ENCODE data around the gene SCMH1. TPM values are rescaled to one million over a fixed set of nuclear protein-coding genes. Genes with fewer than 3 reads are reported as not detected.

Gene SCMH1
- total and polyA plus RNA-seq, 2 donors (not counting 3 experiments of a cell fraction or from before 2014, with no cell fraction given), result 39.9 to 40.7 TPM

DNA sequence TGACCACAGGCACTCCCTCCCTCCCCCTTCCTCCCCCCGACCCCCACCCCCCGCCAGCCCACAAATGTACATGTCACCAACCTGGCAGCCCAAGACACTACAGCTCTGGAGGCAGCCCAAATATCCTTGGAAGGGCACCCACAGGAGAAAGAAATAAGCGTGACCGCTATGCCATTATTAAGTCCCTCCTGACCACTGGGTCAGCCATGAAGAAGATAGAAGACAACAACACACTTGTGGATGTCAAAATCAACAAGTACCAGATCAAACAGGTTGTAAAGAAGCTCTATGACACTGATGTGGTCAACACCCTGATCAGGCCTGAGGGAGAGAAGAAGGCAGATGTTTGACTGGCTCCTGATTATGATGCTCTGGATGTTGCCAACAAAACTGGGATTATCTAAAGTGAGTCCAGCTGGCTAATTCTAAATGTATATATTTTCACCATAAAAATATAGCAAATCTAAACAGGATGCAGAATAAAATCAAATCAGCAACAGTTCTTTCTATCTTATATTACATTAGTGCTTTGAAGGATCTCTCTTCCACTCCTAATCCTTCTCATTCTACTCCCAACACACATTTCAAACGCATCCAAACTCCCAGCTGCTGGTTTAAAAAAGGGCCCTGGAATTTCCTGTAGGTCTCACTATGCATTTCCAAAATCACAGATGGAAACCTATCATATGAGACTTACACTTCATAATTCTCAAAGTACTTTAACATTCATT, 143.2 kb downstream of the SCMH1 start:
- dilution Hi-C loops (cut with MboI; ENCODE audit: extremely low pct_ligation_motif_present, low sequenced_read_pairs), result no loop called here
- BruUV-seq (replicated peaks), result no TSS peak
- POLR2A ChIA-PET, result no interaction called here

More for the DNA sequence above, 143.2 kb downstream of the SCMH1 start:
- TF ChIP-seq CTCF (IDR thresholded peaks at IDR 0.05; ENCODE audit: extremely low read depth in 1 of 2, insufficient read depth in 1 of 2, low read depth in 1 of 2, low read length in 2 of 2), result no peak
- no peak for TF ChIP-seq FOS (IDR thresholded peaks at IDR 0.05; ENCODE audit: borderline replicate concordance, insufficient read depth, low read length)
- no peak for TF ChIP-seq POLR2AphosphoS5 (IDR thresholded peaks at IDR 0.05; ENCODE audit: insufficient read depth, low read depth, low read length)
- TF ChIP-seq MYC (IDR thresholded peaks at IDR 0.05; ENCODE audit: low read depth, low read length), result no peak
- TF ChIP-seq GATA2 (IDR thresholded peaks at IDR 0.05; ENCODE audit: insufficient read depth, insufficient read length, low read depth, low read length), result no peak
- no peak for TF ChIP-seq EZH2 (IDR thresholded peaks at IDR 0.05; ENCODE audit: borderline replicate concordance, low read depth, low read length, severe bottlenecking)
- TF ChIP-seq MAX (IDR thresholded peaks at IDR 0.05; ENCODE audit: insufficient read depth, insufficient read length), result no peak
- no peak for TF ChIP-seq JUN (IDR thresholded peaks at IDR 0.05; ENCODE audit: borderline replicate concordance, insufficient read depth, insufficient read length, low read depth)
- no peak for TF ChIP-seq POLR2A (IDR thresholded peaks at IDR 0.05; ENCODE audit: low read depth, low read length)
- Histone ChIP-seq H3K9me3 (replicated peaks; ENCODE audit: control insufficient read depth, insufficient read depth, low read length) (no peaks in the 10 kb centered on the region), H3K27me3 (ENCODE audit: control insufficient read depth in 2 of 2, insufficient read depth in 2 of 2, low read length in 2 of 2) (no peaks in the 10 kb centered on the region), H3K4me3 (replicated peaks in 1 of 3; ENCODE audit: insufficient read depth in 1 of 3, low read depth in 1 of 3, low read length in 3 of 3) (no peak overlapping the region), H2AFZ (ENCODE audit: low read depth, low read length) (no peak overlapping the region), H4K20me1 (replicated peaks; ENCODE audit: control insufficient read depth, extremely low read depth, insufficient read depth, low read length) (no peaks in the 10 kb centered on the region), H3K4me2 (ENCODE audit: insufficient read depth, low read length) (no peak overlapping the region), H3K4me1 (ENCODE audit: control insufficient read depth, extremely low read depth, insufficient read depth, low read length) (peaks cover 15% of the 10 kb centered on the region), H3K9ac (replicated peaks; ENCODE audit: extremely low read depth, insufficient read depth, low read length) (no peak overlapping the region), H3K9me1 (replicated peaks; ENCODE audit: control insufficient read depth, extremely low read depth, insufficient read depth, low read length) (no peaks in the 10 kb centered on the region), H3K27ac (ENCODE audit: insufficient read depth, low read depth, low read length) (no peak overlapping the region), H3K79me2 (ENCODE audit: control insufficient read depth, insufficient read depth, low read length) (no peaks in the 10 kb centered on the region), H3K36me3 (ENCODE audit: control insufficient read depth in 2 of 2, extremely low read depth in 1 of 2, insufficient read depth in 2 of 2, low read length in 2 of 2) (no peaks in the 10 kb centered on the region)
- DNase-seq (ENCODE audit: low read depth, low spot score) (no peak), FAIRE-seq (no peak)
- CTCF ChIA-PET, result interaction anchor here (1.0 to 2.6 kb wide), 3 partner anchors 11 to 53 kb away, joined by 3 to 9 read pairs (median 4); no protein-coding TSS in a partner anchor
- intact Hi-C loops (cut with micrococcal nuclease), result no loop called here

Data from endothelial cell of umbilical vein (primary cell).